ENCODE results near the gene PFKL. TPM values are rescaled to one million over a fixed set of nuclear protein-coding genes. Genes with fewer than 3 reads are reported as not detected.

PFKL gene
- total and polyA plus RNA-seq, 2 donors (not counting 1 experiment from before 2014, with no cell fraction given), result 267 to 318 TPM

- ATAC-seq (ENCODE audit: low read depth), result no peak
- no peaks in the 10 kb centered on the region for H3K9me3 Mint-ChIP-seq (ENCODE audit: insufficient read depth)
- Histone ChIP-seq H4K20me1 (ENCODE audit: control insufficient read depth, insufficient read depth, low read length, poor library complexity, severe bottlenecking) (no peaks in the 10 kb centered on the region), H3K4me1 (ENCODE audit: control insufficient read depth in 2 of 2, insufficient read depth in 2 of 2, low read length in 2 of 2) (peaks cover 14 to 26% of the 10 kb centered on the region in 2 donors), H3K4me2 (replicated peaks; ENCODE audit: low read depth, low read length, poor library complexity, severe bottlenecking) (peak overlapping the region; percentile 56), H3K9ac (ENCODE audit: low read length) (peak overlapping the region; percentile 10), H3K27me3 (replicated peaks in 1 of 4; ENCODE audit: control extremely low read depth in 1 of 4, control insufficient read depth in 3 of 4, insufficient read depth in 4 of 4, low read length in 3 of 4) (no peaks in the 10 kb centered on the region), H3K4me3 (ENCODE audit: control extremely low read depth in 1 of 5, extremely low read depth in 1 of 5, insufficient read depth in 1 of 5, low read depth in 2 of 5, low read length in 4 of 5) (no peak overlapping the region), H3K36me3 (replicated peaks in 1 of 2; ENCODE audit: control extremely low read depth in 1 of 2, control insufficient read depth in 1 of 2, extremely low read depth in 1 of 2, insufficient read depth in 2 of 2, low read length in 1 of 2) (peaks cover 1 to 7% of the 10 kb centered on the region in 2 experiments), H2AFZ (ENCODE audit: insufficient read depth, low read depth, low read length, poor library complexity, severe bottlenecking) (peak overlapping the region; percentile 20), H3K9me3 (ENCODE audit: control extremely low read depth in 1 of 3, control insufficient read depth in 2 of 3, insufficient read depth in 1 of 3, low read length in 2 of 3) (peaks cover 0 to 25% (median 4%) of the 10 kb centered on the region in 3 donors), H3K27ac (ENCODE audit: low read length in 2 of 2) (no peak overlapping the region), H3K79me2 (ENCODE audit: control insufficient read depth, insufficient read depth, low read length) (no peaks in the 10 kb centered on the region)
- 74% methylated on average over 24 of the region's 24 CpGs for WGBS (ENCODE audit: insufficient coverage)
- H3K27ac Mint-ChIP-seq, result no peak overlapping the region
- H3K4me3 Mint-ChIP-seq, result no peak overlapping the region
- POLR2A ChIA-PET, result no interaction called here
- peaks cover 18% of the 10 kb centered on the region for H3K4me1 Mint-ChIP-seq
- no peak for DNase-seq
- CTCF ChIA-PET, result no interaction called here
- no peaks in the 10 kb centered on the region for H3K27me3 Mint-ChIP-seq
- intact Hi-C loops (cut with micrococcal nuclease), result no loop called here
- TF ChIP-seq EZH2 (IDR thresholded peaks at IDR 0.05; ENCODE audit: borderline replicate concordance, insufficient read depth, low read depth, low read length, poor library complexity, severe bottlenecking) (no peak), CTCF (IDR thresholded peaks at IDR 0.05) (no peak)
Measured at GRCh38 chr21:44374601-44375280, 74.9 kb downstream of the PFKL start.

DNA sequence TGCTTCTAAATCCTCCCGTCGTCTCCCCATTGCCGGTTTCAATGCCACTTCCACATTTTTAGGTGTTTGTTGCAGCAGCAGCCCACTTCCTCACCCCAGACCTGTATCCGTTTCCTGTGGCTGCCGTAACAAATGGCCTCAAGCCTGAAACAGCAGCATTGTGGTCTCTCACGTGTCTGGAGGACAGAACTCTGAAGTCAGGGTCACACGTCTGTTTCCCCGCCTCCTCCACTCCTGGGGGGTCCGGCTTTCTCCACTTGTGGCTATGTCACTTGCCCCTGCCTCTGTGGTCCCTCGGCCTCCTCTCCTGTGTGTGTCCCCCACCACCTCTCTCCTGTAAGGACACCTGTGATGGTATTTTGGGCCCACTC lies 75.4 kb downstream of the PFKL start:
- Histone ChIP-seq H3K27ac (ENCODE audit: low read length in 2 of 2) (peak overlapping the region; percentile 1 to 7), H4K20me1 (ENCODE audit: control insufficient read depth, insufficient read depth, low read length, poor library complexity, severe bottlenecking) (no peaks in the 10 kb centered on the region), H3K4me1 (ENCODE audit: control insufficient read depth in 2 of 2, insufficient read depth in 2 of 2, low read length in 2 of 2) (peaks cover 14 to 26% of the 10 kb centered on the region in 2 donors), H3K36me3 (replicated peaks in 1 of 2; ENCODE audit: control extremely low read depth in 1 of 2, control insufficient read depth in 1 of 2, extremely low read depth in 1 of 2, insufficient read depth in 2 of 2, low read length in 1 of 2) (peaks cover 1 to 7% of the 10 kb centered on the region in 2 experiments), H3K27me3 (replicated peaks in 1 of 4; ENCODE audit: control extremely low read depth in 1 of 4, control insufficient read depth in 3 of 4, insufficient read depth in 4 of 4, low read length in 3 of 4) (no peaks in the 10 kb centered on the region), H3K79me2 (ENCODE audit: control insufficient read depth, insufficient read depth, low read length) (no peaks in the 10 kb centered on the region), H3K9ac (ENCODE audit: low read length) (peak overlapping the region; percentile 10), H3K9me3 (ENCODE audit: control extremely low read depth in 1 of 3, control insufficient read depth in 2 of 3, insufficient read depth in 1 of 3, low read length in 2 of 3) (peaks cover 0 to 25% (median 4%) of the 10 kb centered on the region in 3 donors), H3K4me2 (replicated peaks; ENCODE audit: low read depth, low read length, poor library complexity, severe bottlenecking) (peak overlapping the region; percentile 56), H2AFZ (ENCODE audit: insufficient read depth, low read depth, low read length, poor library complexity, severe bottlenecking) (peak overlapping the region; percentile 20), H3K4me3 (ENCODE audit: control extremely low read depth in 1 of 5, extremely low read depth in 1 of 5, insufficient read depth in 1 of 5, low read depth in 2 of 5, low read length in 4 of 5) (no peak overlapping the region)
- TF ChIP-seq CTCF (IDR thresholded peaks at IDR 0.05) (no peak), EZH2 (IDR thresholded peaks at IDR 0.05; ENCODE audit: borderline replicate concordance, insufficient read depth, low read depth, low read length, poor library complexity, severe bottlenecking) (no peak)
- ChIA-PET POLR2A (no interaction called here), CTCF (no interaction called here)
- H3K4me3 Mint-ChIP-seq, result peak overlapping the region; percentile 32
- H3K9me3 Mint-ChIP-seq (ENCODE audit: insufficient read depth), result no peaks in the 10 kb centered on the region
- DNase-seq (peak; percentile 70), ATAC-seq (ENCODE audit: low read depth) (peak; percentile 49)
- H3K27me3 Mint-ChIP-seq, result no peaks in the 10 kb centered on the region
- intact Hi-C loops (cut with micrococcal nuclease), result no loop called here
- H3K27ac Mint-ChIP-seq, result peak overlapping the region; percentile 68
- peaks cover 18% of the 10 kb centered on the region for H3K4me1 Mint-ChIP-seq
- WGBS (ENCODE audit: insufficient coverage), result 3% methylated on average over 10 of the region's 10 CpGs
